GM23338 (cell line): ENCODE data around the gene DCST1.

Experiments
- CREB1 ChIP-seq: fragments of 250-450 bp; sonication (Bioruptor Pico); IDR thresholded peaks from 2 replicates; pipeline ENCODE4 v1.5.0; 2020; ENCODE audit warnings: low read depth, mild to moderate bottlenecking, moderate library complexity
- EZH2 ChIP-seq: fragments of 200-600 bp; sonication (generic); IDR thresholded peaks from one replicate; pipeline ENCODE4 v1.8.0; 2017; ENCODE audit warnings: antibody characterized with exemption, mild to moderate bottlenecking, low read depth; ENCODE audit not compliant: unreplicated experiment
- EZH2phosphoT487 ChIP-seq: fragments of 200-600 bp; sonication (generic); IDR thresholded peaks from one replicate; pipeline ENCODE4 v1.8.1; 2018; ENCODE audit warnings: antibody characterized with exemption; ENCODE audit not compliant: unreplicated experiment
- POLR2AphosphoS5 ChIP-seq: IDR thresholded peaks from 2 replicates; pipeline ENCODE4 v1.6.1; 2016; ENCODE audit warnings: antibody characterized with exemption, low read depth
- TF ChIP-seq, protein P1 (sequence below), 2 experiments: fragments of 200-600 bp in 1 of 2; sonication (generic) in 1 of 2; conservative IDR thresholded peaks; 2 replicates each; pipeline versions ENCODE4 v1.5.1 to v1.6.1; 2016 to 2017; ENCODE audit warnings: antibody characterized with exemption in 2 of 2, low read depth in 2 of 2, mild to moderate bottlenecking in 2 of 2, moderate library complexity in 1 of 2
- TF ChIP-seq, protein P2 (sequence below): IDR thresholded peaks from one replicate; pipeline ENCODE4 v1.6.1; 2018; ENCODE audit warnings: antibody characterized with exemption; ENCODE audit not compliant: unreplicated experiment

DNA sequence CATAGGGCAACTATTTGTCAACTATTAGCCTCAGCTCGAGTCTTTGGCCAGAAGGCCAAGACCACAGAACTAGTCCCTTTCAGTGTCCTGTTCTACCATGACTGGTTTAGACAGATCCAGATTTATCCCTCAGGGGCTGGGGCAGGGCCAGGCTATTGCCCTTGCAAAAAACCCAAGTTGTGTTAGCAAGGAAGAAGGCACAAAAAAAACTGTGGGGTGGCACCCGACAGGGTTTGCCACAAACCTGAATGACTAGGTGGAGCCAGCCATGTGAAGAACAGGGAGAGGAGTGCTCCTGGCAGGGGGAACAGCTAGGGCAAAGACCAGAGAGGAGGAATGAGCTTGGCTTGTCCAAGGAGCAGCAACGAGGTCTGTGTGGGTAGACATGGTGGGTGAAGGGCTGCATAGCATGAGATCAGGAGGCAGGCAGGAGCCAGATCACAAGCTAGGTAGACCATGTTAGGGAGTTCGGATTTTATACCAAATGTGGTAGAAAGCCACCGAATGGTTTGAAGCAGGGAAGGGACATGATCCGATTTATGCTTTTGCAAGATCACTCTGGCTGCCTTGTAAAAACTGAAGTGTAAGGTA lies 4.3 kb downstream of the DCST1 start:
- TF ChIP-seq EZH2 (no peak), EZH2phosphoT487 (no peak), CREB1 (CRISPR knock-in tag) (no peak), POLR2AphosphoS5 (no peak)
- TF ChIP-seq, protein P1, sequence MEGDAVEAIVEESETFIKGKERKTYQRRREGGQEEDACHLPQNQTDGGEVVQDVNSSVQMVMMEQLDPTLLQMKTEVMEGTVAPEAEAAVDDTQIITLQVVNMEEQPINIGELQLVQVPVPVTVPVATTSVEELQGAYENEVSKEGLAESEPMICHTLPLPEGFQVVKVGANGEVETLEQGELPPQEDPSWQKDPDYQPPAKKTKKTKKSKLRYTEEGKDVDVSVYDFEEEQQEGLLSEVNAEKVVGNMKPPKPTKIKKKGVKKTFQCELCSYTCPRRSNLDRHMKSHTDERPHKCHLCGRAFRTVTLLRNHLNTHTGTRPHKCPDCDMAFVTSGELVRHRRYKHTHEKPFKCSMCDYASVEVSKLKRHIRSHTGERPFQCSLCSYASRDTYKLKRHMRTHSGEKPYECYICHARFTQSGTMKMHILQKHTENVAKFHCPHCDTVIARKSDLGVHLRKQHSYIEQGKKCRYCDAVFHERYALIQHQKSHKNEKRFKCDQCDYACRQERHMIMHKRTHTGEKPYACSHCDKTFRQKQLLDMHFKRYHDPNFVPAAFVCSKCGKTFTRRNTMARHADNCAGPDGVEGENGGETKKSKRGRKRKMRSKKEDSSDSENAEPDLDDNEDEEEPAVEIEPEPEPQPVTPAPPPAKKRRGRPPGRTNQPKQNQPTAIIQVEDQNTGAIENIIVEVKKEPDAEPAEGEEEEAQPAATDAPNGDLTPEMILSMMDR (conservative IDR thresholded peaks at IDR 0.05; ENCODE audit: low read depth in 2 of 2): no peak
- TF ChIP-seq, protein P2, sequence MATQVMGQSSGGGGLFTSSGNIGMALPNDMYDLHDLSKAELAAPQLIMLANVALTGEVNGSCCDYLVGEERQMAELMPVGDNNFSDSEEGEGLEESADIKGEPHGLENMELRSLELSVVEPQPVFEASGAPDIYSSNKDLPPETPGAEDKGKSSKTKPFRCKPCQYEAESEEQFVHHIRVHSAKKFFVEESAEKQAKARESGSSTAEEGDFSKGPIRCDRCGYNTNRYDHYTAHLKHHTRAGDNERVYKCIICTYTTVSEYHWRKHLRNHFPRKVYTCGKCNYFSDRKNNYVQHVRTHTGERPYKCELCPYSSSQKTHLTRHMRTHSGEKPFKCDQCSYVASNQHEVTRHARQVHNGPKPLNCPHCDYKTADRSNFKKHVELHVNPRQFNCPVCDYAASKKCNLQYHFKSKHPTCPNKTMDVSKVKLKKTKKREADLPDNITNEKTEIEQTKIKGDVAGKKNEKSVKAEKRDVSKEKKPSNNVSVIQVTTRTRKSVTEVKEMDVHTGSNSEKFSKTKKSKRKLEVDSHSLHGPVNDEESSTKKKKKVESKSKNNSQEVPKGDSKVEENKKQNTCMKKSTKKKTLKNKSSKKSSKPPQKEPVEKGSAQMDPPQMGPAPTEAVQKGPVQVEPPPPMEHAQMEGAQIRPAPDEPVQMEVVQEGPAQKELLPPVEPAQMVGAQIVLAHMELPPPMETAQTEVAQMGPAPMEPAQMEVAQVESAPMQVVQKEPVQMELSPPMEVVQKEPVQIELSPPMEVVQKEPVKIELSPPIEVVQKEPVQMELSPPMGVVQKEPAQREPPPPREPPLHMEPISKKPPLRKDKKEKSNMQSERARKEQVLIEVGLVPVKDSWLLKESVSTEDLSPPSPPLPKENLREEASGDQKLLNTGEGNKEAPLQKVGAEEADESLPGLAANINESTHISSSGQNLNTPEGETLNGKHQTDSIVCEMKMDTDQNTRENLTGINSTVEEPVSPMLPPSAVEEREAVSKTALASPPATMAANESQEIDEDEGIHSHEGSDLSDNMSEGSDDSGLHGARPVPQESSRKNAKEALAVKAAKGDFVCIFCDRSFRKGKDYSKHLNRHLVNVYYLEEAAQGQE: no peak
